ENCODE results near the gene TSKS.

TSKS gene

DNA sequence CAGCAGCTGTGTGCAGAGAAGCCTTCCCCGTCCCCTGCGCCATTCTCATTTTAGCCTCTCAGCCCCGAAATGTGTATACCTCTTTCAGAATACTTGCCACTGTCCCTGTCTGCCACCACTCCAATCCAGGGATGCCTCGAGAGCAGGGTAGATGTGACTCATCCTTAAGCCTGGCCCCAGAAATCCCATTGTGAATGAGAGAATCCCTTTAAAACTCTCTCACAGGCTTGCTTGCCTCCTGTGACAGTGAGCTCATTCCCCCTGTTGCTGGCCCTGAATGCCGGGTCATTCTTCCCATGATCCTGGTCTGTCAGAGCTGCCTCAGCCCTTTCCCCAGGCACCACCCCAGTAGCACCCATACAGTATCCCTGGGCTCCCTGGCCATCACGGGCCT is 13.3 kb upstream of the TSKS start:
- TF ChIP-seq, protein P1, sequence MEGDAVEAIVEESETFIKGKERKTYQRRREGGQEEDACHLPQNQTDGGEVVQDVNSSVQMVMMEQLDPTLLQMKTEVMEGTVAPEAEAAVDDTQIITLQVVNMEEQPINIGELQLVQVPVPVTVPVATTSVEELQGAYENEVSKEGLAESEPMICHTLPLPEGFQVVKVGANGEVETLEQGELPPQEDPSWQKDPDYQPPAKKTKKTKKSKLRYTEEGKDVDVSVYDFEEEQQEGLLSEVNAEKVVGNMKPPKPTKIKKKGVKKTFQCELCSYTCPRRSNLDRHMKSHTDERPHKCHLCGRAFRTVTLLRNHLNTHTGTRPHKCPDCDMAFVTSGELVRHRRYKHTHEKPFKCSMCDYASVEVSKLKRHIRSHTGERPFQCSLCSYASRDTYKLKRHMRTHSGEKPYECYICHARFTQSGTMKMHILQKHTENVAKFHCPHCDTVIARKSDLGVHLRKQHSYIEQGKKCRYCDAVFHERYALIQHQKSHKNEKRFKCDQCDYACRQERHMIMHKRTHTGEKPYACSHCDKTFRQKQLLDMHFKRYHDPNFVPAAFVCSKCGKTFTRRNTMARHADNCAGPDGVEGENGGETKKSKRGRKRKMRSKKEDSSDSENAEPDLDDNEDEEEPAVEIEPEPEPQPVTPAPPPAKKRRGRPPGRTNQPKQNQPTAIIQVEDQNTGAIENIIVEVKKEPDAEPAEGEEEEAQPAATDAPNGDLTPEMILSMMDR (conservative IDR thresholded peaks at IDR 0.05; ENCODE audit: control insufficient read depth, insufficient read depth, low read depth, low read length) = no peak
- no peak for DNase-seq (ENCODE audit: low read depth)
- H3K4me3 ChIP-seq (ENCODE audit: control insufficient read depth, low read depth, low read length) = no peak overlapping the region

DNA sequence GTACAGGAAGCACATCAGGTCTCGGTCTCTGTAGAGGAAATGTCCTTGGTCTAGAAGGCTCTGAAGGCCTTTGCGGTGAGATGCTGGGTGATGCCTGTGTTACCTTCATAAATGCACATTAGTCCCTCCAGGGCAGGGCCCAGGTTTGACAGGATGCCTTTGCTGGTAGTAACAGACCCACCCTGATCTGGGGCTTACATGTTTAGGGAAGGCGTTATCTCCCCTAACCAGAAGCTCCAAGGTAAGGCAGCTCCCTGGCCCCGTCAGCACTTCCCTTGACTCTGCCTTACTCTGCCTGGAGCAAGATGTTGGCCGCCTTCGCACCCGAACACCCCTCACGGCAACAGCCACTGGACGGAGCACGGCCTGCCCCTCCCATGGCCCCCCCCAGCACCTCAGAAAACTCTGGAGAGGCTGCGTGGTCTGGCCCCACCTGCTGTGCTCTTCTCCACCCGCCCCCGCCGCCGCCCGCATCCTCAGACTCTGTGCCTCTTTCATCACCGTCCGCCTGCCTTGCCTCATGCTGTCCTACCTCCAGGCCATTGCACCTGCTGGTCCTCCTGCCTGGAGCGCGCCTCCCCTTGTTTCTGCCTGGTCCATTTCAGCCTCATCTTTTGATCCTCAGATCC is 12.8 kb upstream of the TSKS start:
- H3K4me3 ChIP-seq (ENCODE audit: control insufficient read depth, low read depth, low read length) = no peak overlapping the region
- DNase-seq (ENCODE audit: low read depth) = no peak
- TF ChIP-seq, protein P1 (conservative IDR thresholded peaks at IDR 0.05; ENCODE audit: control insufficient read depth, insufficient read depth, low read depth, low read length) = no peak

DNA sequence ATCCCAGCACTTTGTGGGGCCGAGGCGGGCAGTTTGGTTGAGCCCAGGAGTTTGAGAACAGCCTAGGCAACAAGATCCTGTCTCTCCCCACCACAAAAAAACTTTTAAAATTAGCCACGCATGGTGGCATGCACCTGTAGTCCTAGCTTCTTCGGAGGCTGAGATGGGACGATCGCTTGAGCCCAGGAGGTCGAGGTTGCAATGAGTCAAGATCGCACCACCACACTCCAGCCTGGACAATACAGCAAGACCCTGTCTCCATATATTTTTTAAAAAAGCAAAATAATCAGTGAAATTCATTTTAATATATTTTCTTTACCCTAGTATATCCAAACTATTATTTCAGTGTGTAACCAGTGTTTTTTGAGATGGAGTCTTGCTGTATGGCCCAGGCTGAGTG is 11.9 kb upstream of the TSKS start:
- TF ChIP-seq, protein P1 (conservative IDR thresholded peaks at IDR 0.05; ENCODE audit: control insufficient read depth, insufficient read depth, low read depth, low read length) = no peak
- no peak for DNase-seq (ENCODE audit: low read depth)
- no peak overlapping the region for H3K4me3 ChIP-seq (ENCODE audit: control insufficient read depth, low read depth, low read length)

DNA sequence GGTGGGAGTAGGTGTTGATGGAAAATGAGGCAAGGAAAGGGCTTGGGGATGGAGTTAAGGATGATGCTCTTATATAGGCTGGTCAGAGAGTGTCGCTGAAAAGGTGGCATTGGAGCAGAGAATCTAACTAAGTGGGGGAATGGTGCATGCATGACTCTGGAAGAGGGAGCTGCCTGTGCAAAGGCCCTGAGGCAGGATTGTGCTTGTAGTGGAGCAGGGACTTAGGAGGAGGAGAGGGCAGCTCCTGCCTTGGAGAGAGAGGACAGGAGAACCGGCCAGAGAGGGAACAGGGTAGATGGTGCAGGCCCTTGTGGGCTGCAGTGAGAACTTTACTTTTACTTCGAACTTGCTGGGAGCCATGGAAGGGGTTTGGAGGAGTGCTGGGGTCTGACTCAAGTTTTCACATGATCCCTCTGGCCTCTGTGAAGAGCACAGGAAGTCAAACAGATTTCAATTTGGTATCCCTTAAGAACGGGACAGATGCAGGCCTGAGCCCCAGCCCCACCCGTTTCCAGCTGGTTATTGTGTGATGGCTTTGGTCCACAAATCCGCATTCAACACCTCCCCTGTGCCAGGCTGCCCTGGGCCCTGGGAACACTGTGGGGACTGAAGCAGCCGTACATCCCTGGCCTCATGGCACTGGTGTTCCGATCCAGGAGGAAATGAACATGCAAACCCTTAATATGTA is 10.7 kb upstream of the TSKS start:
- DNase-seq (ENCODE audit: low read depth) = no peak
- H3K4me3 ChIP-seq (ENCODE audit: control insufficient read depth, low read depth, low read length) = no peak overlapping the region
- TF ChIP-seq, protein P1 (conservative IDR thresholded peaks at IDR 0.05; ENCODE audit: control insufficient read depth, insufficient read depth, low read depth, low read length) = no peak

DNA sequence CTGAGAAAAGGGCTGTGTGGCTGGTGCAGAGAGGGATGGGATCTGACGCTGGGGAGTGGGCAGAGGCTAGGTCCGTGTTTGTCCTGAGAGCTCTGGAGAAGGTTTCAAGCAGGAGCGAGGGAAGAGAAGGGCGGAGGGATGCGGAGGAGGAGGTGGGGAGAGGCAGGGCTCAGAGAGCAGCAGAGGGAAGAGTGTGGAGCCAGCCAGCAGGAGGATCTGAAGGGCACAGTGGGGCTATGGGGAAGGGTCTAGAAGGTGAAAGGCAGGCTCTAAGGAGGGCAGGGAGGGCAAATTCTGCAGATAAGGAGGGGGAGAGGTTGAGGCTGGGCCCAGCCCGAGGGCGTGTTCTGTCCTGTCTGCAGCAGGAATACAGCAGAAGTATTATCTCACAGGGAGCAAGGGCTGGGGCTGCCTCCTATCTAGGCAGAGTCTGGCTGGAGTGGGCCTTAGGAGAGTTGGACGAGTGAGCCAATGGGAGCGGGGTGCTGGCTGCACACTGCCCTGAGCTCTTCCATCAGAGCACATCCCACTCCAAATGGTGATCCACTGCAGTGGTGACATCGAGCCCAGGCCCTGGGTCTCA is 9.8 kb upstream of the TSKS start:
- DNase-seq (ENCODE audit: low read depth) = no peak
- TF ChIP-seq, protein P1 (conservative IDR thresholded peaks at IDR 0.05; ENCODE audit: control insufficient read depth, insufficient read depth, low read depth, low read length) = no peak
- no peak overlapping the region for H3K4me3 ChIP-seq (ENCODE audit: control insufficient read depth, low read depth, low read length)

DNA sequence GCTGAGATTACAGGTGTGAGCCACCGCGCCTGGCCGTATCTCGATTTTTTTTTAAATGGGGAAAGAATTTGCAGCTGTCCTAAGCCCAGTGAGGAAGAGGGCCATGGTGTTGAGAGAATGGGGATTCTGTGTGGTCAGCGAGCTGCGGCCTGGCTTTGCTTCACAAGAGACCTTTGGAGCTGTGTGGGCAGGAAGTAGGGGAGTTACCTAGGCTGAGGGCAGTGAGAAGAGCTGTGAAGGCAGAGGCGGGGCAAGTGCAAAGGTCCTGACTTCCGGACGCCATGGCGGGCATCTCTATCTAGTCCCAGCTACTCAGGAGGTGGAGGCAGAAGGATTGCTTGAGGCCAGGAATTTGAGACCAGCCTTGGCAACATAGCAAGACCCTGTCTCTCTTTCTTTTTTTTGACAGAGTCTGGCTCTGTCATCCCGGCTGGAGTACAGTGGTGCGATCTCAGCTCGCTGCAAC is 8.6 kb upstream of the TSKS start:
- no peak overlapping the region for H3K4me3 ChIP-seq (ENCODE audit: control insufficient read depth, low read depth, low read length)
- DNase-seq (ENCODE audit: low read depth) = no peak
- TF ChIP-seq, protein P1 (conservative IDR thresholded peaks at IDR 0.05; ENCODE audit: control insufficient read depth, insufficient read depth, low read depth, low read length) = no peak

Data from fibroblast of mammary gland (primary cell).